Stimulated activated naive CD8-positive, alpha-beta T cell treated with anti-CD3 and anti-CD28 coated beads, Interleukin-15, amount 100 ng/mL, for 72 hours (primary cell): Measurements from ENCODE around the gene ITPA.
"Not testable (repeated sequence)": the region's sequence is repeated elsewhere in the genome, so short reads cannot be mapped to it uniquely, and the experiment has no call there.

Experiments
- ATAC-seq: fragments of 150-1000 bp; cut with Tn5 transposase; 2 replicates; pipeline ENCODE4 v1.10.0; 2021; ENCODE audit warnings: mild to moderate bottlenecking, moderate library complexity
- DNase-seq, 2 donors: peaks; one replicate each; pipeline ENCODE4 v3.0.0; 2021 to 2022
- H3K27ac Mint-ChIP-seq, 2 donors: one replicate each; pipeline ENCODE4 v1.8.0; 2022; ENCODE audit warnings: mild to moderate bottlenecking in 2 of 2, mixed read lengths in 2 of 2, moderate library complexity in 2 of 2
- H3K27me3 Mint-ChIP-seq: one replicate; pipeline ENCODE4 v1.8.0; 2022; ENCODE audit warnings: mixed read lengths
- H3K4me1 Mint-ChIP-seq: one replicate; pipeline ENCODE4 v1.8.0; 2022; ENCODE audit warnings: mild to moderate bottlenecking, mixed read lengths
- H3K4me3 Mint-ChIP-seq, 2 donors: one replicate each; pipeline ENCODE4 v1.8.0; 2022; ENCODE audit warnings: mild to moderate bottlenecking in 2 of 2, mixed read lengths in 2 of 2, moderate library complexity in 1 of 2
- H3K9me3 Mint-ChIP-seq, 2 donors: one replicate each; pipeline ENCODE4 v1.8.0; 2022; ENCODE audit warnings: mixed read lengths in 2 of 2

Gene ITPA

DNA sequence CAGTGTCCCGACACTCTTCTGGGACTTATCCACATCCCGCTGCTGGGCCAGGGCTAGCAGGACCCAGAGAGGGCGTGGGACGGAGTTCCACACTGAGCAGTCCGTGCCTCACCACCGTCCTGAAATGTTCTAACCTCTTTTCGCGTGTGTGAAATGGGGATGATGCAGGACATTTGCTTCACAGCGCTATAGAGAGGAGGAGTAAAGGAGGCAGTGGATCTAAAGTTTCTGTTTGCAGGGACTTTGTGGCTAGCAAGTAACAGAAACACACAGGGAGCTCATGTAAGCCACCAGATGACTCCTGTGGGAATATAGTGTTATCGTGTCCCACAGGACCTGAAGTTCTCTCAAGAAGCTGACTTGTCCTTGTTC is 634 bp downstream of the ITPA start:
- peak overlapping the region; percentile 97 to 100 for H3K27ac Mint-ChIP-seq
- no peaks in the 10 kb centered on the region for H3K9me3 Mint-ChIP-seq
- no peaks in the 10 kb centered on the region for H3K27me3 Mint-ChIP-seq
- peaks cover 32% of the 10 kb centered on the region for H3K4me1 Mint-ChIP-seq
- ATAC-seq (peak; percentile 49), DNase-seq (no peak)
- H3K4me3 Mint-ChIP-seq: peak overlapping the region; percentile 93 to 97

DNA sequence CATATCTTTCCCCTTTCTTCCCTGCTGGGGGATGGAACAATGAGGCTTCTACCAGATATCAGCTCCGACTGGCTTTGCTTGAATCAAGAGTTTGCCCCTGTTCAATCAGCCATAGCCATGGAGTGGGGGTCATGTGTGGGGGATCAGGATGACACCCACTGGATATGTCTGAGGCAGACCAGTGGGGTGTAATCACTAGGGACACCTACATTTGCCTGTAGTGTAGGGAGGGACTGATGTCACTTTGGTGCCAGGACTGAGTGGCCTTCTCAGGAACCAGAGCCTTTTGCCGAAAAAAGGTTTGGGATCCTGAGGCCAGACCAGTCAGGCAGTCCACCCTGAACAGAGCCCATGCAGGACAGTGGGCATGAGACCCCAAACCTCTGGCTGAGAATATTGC is 1.0 kb downstream of the ITPA start:
- Mint-ChIP-seq H3K27me3 (no peaks in the 10 kb centered on the region), H3K4me1 (peaks cover 29% of the 10 kb centered on the region), H3K4me3 (peak overlapping the region; percentile 93 to 97), H3K27ac (peak overlapping the region; percentile 97 to 100), H3K9me3 (no peaks in the 10 kb centered on the region)
- DNase-seq: no peak
- no peak for ATAC-seq

DNA sequence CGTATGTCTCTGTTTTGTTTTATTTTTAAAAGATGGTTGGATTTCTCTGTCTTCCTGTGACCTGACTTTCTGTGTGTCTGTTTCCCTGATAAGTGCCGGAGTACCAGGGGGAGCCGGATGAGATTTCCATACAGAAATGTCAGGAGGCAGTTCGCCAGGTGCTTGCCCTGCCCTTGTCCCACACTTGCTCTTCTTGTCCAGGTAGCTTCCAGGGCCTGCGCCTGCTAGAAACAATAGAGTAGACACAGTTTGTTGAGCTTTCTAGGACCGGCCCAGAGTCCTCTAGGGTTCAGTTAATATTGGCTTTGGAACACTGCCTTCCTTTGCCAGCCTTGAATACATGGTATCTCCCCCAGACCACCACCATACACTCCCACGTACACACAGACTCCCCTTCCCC is 3.9 kb downstream of the ITPA start:
- DNase-seq: no peak
- Mint-ChIP-seq H3K27me3 (no peaks in the 10 kb centered on the region), H3K27ac (no peak overlapping the region), H3K9me3 (no peaks in the 10 kb centered on the region), H3K4me1 (peaks cover 22% of the 10 kb centered on the region), H3K4me3 (no peak overlapping the region)
- no peak for ATAC-seq

DNA sequence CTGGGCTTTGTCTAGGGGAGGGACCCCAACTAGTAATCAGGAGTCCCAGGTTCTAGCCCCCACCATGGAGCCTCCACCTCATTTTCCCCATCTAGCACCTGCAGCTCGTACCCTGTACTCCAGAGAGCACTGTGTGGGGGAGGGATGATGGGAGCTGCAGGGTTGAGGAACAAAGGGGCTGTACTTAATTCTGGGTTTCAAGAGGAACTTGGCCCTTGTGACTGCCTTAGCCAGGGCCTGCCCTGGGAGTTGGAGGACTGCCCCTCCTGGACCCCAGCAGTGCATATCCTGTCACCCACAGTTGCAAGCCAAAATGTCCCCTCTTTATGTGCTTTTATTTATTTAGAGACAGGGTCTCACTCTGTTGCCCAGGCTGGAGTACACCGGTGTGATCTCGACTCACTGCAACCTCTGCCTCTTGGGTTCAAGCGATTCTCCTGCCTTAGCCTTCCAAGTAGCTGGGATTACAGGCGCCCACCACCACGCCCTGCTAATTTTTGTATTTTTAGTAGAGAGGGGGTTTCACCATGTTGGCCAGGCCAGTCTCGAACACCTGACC is 6.1 kb downstream of the ITPA start:
- H3K27ac Mint-ChIP-seq, DNase-seq, H3K9me3 Mint-ChIP-seq, H3K27me3 Mint-ChIP-seq, ATAC-seq, H3K4me3 Mint-ChIP-seq: not testable (repeated sequence)
- peaks cover 20% of the 10 kb centered on the region for H3K4me1 Mint-ChIP-seq

DNA sequence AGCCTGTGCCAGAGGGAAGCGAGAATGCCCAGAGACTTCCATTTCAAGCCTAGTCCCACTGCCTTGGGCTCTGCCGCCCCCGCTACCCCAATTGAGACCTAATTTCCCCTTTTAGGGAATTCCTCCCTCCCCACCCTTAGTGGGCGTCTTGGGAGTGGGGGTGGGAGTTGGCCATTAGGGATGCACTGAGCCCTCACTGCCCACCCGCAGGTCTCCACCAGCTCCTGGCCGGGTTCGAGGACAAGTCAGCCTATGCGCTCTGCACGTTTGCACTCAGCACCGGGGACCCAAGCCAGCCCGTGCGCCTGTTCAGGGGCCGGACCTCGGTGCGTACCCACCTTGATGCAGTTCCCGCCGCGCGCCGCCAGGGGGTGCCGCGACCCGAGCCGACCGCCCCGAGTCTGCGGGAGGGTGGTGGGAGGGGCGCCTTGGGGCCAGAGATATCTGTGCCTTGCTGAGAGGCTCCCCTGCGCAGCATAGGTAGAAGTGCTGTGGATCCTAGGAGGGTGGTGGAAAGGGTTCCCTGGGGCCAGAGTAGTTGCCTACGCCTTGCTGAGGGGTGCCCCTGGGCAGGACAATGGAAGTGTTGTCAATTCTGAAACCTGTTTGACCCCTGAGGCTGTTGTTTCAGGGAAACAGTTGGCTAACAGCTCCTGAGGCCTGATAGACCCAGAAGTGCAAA is 9.2 kb downstream of the ITPA start:
- peaks cover 33% of the 10 kb centered on the region for H3K4me1 Mint-ChIP-seq
- no peak overlapping the region for H3K4me3 Mint-ChIP-seq
- H3K27me3 Mint-ChIP-seq: no peaks in the 10 kb centered on the region
- no peak overlapping the region for H3K27ac Mint-ChIP-seq
- H3K9me3 Mint-ChIP-seq: no peaks in the 10 kb centered on the region
- peak; percentile 89 for ATAC-seq
- peak; percentile 79 to 83 for DNase-seq

DNA sequence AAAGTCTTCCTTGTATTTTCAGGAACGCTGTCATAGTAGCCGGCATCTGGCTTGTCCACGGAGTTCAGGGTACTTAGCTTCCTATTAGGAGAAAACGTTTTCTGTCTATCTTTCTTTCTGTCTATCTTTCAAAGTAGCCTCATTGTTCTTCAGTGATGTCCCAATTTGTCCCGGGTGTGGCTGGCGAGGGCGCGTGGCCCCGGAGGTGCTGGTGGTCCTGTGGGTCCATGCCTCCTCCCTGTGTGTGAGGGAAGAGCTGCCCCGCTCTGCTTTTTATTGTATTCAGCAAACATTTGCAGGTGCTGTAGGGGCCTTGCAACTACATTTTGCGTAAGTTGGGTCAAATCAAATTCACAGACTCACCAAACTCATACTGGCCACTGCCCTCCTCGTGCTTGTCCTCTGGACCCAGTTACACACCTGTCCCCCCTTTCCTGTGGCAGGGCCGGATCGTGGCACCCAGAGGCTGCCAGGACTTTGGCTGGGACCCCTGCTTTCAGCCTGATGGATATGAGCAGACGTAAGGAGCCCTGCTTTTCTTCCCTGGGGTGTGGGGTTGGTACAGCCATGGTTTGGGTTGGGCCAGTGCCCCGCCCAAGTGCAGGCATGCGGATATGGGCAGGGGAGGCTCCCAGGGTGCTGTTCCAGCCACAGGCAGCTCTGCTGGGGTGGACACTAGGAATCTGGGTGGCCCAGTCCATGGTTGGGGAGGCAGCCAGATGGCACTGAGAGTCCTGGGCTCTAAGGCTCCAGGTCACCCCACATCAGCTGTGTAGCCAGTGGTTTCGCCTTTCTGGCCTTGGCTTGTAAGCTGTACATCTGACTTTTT is 12.3 kb downstream of the ITPA start:
- Mint-ChIP-seq H3K4me1 (peaks cover 39% of the 10 kb centered on the region), H3K4me3 (no peak overlapping the region), H3K9me3 (no peaks in the 10 kb centered on the region), H3K27ac (no peak overlapping the region), H3K27me3 (no peaks in the 10 kb centered on the region)
- ATAC-seq (no peak), DNase-seq (no peak)

DNA sequence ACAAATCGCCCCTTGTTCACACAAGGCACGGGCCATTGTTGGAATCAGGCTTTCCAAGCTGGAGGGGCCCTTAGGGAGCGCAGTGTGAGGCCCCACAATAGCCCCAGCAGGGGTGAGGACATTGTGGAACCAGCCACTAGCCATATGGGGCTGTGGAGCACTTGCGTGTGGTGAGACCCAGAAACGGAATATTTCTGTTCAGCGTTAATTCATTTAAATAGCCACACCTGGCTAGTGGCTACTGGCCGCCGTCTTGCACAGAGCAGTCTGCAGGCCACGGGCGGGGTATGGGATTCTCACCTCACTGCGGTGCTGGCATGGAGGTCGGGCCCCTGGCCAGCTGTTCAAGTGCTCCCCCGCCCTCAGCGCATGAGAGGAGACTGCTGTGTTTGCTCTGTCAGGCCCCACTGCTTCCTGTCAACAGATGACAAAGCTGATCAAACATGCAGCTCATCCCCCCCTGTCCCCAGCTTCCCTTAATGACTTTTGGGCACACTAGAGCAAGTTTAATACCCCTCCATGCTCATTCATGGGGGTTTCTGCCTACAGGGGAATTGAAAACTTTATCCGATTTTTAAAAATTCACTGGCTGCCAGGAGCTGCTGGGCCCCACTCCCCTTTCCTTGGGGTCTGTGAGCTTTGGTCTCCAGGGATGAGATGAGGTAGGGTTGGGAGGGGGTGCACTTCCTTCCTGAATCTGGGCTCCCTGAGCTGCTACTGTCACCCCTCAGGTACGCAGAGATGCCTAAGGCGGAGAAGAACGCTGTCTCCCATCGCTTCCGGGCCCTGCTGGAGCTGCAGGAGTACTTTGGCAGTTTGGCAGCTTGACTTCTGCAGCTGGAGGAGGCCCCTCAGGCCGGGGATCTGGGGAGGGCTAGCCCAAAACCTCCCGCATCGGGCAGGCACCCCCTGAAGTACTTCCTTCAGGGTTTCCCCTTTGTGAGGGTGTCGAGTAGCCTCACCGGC is 13.6 kb downstream of the ITPA start:
- peak overlapping the region in 1 of 2 donors; percentile 33 for H3K4me3 Mint-ChIP-seq
- DNase-seq: peak; percentile 21 to 32
- H3K9me3 Mint-ChIP-seq: no peaks in the 10 kb centered on the region
- peaks cover 39% of the 10 kb centered on the region for H3K4me1 Mint-ChIP-seq
- no peaks in the 10 kb centered on the region for H3K27me3 Mint-ChIP-seq
- peak; percentile 73 for ATAC-seq
- H3K27ac Mint-ChIP-seq: peak overlapping the region; percentile 83 to 86

DNA sequence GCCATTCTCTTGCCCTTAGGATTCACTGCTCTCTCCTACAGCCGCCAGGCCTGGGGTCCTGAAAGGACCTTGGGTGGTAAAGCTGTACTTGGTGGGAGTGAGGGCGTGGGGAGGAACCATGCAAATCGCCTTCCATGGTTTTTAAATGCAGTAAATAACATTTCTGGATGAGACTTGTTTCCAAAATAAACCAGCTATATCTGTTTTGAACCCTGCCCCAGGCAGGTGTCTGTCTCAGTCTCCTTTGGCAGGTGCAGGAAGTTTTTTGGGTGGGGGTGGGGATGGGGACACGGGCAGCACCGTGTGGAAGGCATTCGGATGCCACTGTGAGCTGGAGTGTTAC is 14.3 kb downstream of the ITPA start:
- no peak for ATAC-seq
- Mint-ChIP-seq H3K27me3 (no peaks in the 10 kb centered on the region), H3K4me1 (peaks cover 34% of the 10 kb centered on the region), H3K4me3 (no peak overlapping the region), H3K9me3 (no peaks in the 10 kb centered on the region), H3K27ac (peak overlapping the region in 1 of 2 donors; percentile 27)
- no peak for DNase-seq

DNA sequence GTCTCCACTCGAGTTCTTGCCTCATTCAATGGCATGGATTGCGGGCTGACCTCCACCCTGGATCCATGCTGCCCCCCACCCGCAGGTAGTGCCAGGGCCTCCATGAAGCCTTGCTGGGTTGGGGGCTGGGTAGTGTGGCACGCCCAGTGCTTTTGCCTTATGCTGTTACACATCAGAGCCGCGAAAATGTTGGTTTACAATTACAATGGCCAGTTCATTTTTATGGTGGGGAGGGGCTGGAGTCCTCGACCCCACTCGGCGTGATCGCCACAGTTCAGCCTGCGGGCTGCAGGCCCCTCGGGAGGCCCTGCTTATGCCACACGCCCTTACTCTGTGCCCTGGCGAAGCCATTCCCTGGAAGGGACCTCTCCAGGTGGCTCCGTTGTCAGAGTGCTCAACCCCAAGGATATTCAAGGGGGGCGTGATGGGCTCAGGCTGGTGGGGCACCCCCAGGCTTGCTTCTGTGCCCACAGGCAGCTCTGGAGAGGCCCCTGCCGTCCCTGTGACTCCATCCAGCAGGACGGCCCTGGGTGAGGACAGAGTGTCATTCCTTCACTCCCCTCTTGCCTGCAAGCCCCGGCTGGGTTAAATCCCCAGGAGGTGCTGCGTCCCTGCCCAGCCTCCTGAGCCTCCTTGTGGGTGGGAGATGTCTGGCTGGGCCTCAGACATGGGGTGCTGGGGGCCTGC is 14.8 kb downstream of the ITPA start:
- ATAC-seq (no peak), DNase-seq (no peak)
- H3K27me3 Mint-ChIP-seq: no peaks in the 10 kb centered on the region
- peaks cover 32% of the 10 kb centered on the region for H3K4me1 Mint-ChIP-seq
- H3K9me3 Mint-ChIP-seq: no peaks in the 10 kb centered on the region
- H3K4me3 Mint-ChIP-seq: no peak overlapping the region
- H3K27ac Mint-ChIP-seq: peak overlapping the region in 1 of 2 donors; percentile 48

DNA sequence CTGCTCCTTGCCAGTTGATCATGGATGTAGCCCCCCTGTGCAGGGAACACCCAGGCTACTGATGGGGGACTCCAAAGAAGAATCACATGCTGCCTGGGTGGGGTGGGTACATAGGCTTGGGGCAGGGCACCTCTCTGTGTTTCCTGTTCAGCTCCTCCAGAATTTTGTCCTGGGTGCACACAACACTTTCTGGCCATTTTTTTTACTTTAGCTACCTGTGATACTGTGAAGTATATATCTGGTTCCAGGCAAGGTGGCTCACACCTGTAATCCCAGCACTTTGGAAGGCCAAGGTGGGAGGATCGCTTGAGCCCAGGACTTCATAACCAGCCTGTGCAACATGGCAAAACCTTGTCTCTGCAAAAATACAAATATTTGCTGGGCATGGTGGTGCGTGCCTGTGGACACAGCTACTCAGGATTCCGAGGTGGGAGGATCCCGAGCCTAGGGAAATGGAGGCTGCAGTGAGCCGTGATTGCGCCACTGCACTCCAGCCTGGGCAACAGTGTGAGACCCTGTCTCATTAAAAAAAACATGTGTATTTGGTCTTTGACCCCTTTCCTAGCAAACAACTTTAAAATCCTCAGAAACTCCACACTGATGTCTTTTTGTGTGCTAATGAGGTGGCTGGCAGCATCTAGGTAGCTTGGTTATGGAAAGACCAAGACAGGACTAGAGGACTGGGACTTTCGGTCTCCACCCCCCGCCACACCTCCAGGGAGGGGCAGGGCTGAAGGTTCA is 15.6 kb downstream of the ITPA start:
- no peak for DNase-seq
- no peaks in the 10 kb centered on the region for H3K27me3 Mint-ChIP-seq
- H3K4me3 Mint-ChIP-seq: no peak overlapping the region
- peak overlapping the region in 1 of 2 donors; percentile 48 for H3K27ac Mint-ChIP-seq
- H3K4me1 Mint-ChIP-seq: peaks cover 32% of the 10 kb centered on the region
- ATAC-seq: no peak
- no peaks in the 10 kb centered on the region for H3K9me3 Mint-ChIP-seq

DNA sequence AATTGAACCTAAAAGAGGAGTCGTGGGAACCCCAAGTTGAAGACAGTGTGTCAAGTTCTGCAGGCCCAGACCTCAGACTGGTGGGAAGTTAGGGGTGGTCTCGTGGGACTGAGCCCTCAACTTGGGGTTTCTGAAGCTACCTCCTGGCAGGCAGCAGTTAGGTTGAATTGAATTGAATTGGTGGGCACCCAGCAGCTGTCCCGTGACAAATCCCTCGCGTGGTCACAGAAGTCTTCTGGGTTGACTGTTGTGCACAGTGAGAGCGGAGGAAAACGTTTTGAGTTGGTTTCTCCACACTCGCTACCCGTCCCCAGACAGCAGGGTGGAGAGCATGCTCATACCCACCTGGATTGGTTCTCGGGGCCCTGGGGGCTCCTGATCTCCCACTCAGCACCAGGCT is 16.8 kb downstream of the ITPA start:
- ATAC-seq (no peak), DNase-seq (no peak)
- Mint-ChIP-seq H3K27me3 (no peaks in the 10 kb centered on the region), H3K27ac (peak overlapping the region in 1 of 2 donors; percentile 6), H3K4me3 (no peak overlapping the region), H3K9me3 (no peaks in the 10 kb centered on the region), H3K4me1 (peaks cover 28% of the 10 kb centered on the region)

DNA sequence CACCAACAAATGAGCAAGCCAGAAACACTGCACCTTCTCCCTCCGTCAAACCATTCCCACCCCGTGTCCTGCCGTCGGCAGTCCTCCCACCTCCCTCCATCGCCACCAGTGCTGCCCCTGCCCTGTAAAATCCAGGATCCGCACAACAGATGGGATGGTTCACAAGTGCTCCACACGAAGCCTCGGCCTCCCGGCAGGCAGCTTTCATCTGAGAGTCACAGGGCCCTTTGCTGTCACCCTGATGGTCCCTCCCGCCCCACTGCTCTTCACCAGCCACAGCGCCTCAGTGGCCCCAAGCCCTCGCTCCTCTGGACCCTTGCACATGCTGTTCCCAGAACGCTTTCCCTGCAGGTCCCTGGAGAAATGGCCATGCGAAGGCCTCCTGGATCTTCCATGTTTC is 17.6 kb downstream of the ITPA start:
- no peaks in the 10 kb centered on the region for H3K27me3 Mint-ChIP-seq
- ATAC-seq (no peak), DNase-seq (no peak)
- peak overlapping the region in 1 of 2 donors; percentile 72 for H3K27ac Mint-ChIP-seq
- H3K4me3 Mint-ChIP-seq: no peak overlapping the region
- peaks cover 20% of the 10 kb centered on the region for H3K4me1 Mint-ChIP-seq
- H3K9me3 Mint-ChIP-seq: no peaks in the 10 kb centered on the region

DNA sequence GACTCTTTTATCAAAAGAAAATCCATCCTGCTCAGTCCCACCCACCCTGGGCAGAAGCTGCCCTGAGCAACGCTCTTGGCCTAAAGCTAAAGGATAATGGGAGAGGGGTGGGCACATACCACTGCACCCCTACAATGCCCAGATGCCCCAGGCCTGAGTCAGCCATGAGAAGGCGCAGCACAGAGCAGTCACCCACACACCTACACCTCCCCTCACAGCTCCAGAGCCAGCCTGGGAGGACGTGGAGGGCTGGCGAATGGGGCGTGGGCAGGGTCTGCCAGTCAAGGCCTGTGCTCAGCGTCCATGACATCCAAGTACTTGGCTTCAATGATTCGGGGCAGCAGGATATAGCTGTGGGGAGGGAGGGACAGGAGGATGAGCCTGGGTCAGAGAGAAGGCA is 18.2 kb downstream of the ITPA start:
- Mint-ChIP-seq H3K27me3 (no peaks in the 10 kb centered on the region), H3K9me3 (no peaks in the 10 kb centered on the region), H3K4me3 (no peak overlapping the region), H3K27ac (peak overlapping the region in 1 of 2 donors; percentile 72), H3K4me1 (peaks cover 15% of the 10 kb centered on the region)
- DNase-seq (no peak), ATAC-seq (peak; percentile 2)

DNA sequence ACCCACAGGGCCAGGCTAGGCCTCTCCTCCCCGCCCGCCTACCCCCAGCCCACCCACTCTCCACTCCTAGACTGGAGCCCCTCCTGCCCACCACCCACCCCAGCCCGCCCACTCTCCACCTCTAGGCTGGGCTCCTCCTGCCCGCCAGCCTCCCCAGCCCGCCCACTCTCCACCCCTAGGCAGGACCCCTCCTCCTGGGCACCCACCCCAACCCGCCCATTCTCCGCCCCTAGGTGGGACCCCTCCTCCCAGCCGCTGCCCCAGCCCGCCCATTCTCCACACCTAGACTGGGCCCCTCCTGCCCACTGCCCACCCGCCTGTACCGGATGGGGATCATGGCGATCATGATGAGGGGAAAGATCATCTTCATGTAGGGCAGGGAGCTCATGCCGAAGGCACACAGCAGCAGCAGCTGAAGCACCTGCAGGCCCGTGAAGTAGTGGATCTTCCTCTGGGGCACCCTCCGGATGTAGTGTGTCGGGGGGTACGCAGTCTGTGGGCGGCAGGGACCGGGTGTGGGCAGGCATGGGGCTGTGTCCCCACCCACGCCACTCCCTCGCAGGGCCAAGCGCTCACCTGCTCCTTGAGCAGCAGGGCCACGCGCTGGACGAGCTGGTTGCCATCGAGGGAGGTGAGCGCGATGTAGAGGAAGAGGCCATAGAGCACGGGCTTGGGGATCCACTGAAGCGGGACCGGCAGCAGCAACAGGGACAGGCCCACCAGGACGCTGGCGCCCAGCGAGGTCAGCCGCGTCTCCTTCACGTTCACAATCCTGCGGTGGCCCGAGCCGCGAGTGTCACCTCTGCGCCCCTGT is 18.8 kb downstream of the ITPA start:
- H3K4me1 Mint-ChIP-seq: peaks cover 8% of the 10 kb centered on the region
- H3K4me3 Mint-ChIP-seq: no peak overlapping the region
- DNase-seq (no peak), ATAC-seq (peak; percentile 12)
- H3K9me3 Mint-ChIP-seq: no peaks in the 10 kb centered on the region
- peak overlapping the region in 1 of 2 donors; percentile 72 for H3K27ac Mint-ChIP-seq
- no peaks in the 10 kb centered on the region for H3K27me3 Mint-ChIP-seq
